Measurements from ENCODE around the gene SSX4B.
"Not testable (repeated sequence)": the region's sequence is repeated elsewhere in the genome, so short reads cannot be mapped to it uniquely, and the experiment has no call there.

Gene SSX4B

DNA sequence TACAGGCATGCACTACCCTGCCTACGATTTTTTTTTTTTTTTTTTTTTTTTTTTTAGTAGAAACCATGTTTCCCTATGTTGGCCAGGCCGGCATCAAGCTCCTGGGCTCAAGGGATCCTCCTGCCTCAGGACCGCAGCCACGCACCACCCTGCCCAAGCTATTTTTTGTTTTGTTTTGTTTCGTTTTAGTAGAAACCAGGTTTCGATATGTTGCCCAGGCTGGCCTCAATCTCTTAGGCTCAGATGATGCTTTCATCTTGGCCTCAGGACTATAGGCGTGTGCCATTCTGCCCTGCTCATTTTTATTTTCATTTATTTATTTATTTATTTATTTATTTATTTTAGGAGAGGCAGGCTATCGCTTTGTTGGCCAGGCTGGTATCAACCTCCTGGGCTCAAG lies 54.1 kb downstream of the SSX4B start:
- DNase-seq = no peak

DNA sequence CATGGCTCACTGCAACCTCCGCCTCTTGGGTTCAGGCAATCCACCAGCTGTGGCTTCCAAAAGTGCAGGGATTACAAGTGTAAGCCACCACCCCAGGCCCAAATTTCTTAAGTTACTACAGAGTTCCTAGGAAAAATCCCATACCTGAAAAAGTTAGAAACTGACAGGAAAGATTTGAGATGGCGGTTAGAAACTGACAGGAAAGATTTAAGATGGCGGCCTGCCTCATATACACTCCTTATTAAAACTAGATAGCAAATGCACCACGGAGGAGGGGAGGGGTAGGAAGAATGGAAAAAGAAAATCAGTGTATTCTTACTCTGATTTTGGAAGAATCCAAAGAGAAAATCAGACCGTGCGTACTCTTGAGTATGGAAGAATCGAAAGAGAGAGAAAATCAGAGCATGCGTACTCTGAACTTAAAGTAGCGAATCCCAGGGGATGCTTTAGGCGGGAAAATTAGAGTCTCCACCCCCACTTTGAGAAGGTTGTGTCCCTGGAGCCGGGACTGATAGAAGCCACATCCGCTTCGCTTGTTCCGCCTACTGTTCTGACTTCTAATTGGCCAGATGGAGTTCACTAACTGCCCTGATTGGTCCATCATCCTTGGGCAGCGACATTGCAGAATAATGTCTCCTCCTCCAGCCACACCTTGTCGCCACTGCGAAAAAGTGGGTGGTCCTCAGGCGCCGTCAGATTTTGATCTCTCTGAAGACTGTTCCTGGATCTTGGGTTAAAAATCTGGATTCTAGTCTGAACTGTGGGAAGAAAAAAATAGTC lies 55.3 kb downstream of the SSX4B start, which contains the start of gene SSX3:
Gene SSX3, minus strand, starts transcription at position 389 of the 780 bp plus-strand sequence. CDS start 1,454 bp downstream, outside the sequence.
- DNase-seq; in situ Hi-C loops (cut with MboI; ENCODE audit: low pct_unique_long_range_greater_than_20kb, low sequenced_read_pairs): not testable (repeated sequence)

More for the DNA sequence above, 54.1 kb downstream of the SSX4B start:
- in situ Hi-C loops (cut with MboI; ENCODE audit: low pct_unique_long_range_greater_than_20kb, low sequenced_read_pairs) = no loop called here
